Spleen (tissue), 7 donors: ENCODE measurements around the gene AGPAT4.

Experiments
- POLR2A ChIP-seq, 3 donors: fragments of 450-650 bp; IDR thresholded peaks; one replicate each; pipeline ENCODE4 v1.5.1; 2017; ENCODE audit warnings: antibody characterized with exemption in 3 of 3, mild to moderate bottlenecking in 1 of 3
- POLR2AphosphoS5 ChIP-seq, 3 donors: sonication (generic); formaldehyde crosslinking; IDR thresholded peaks; one replicate each; pipeline ENCODE4 v1.5.1; 2017; ENCODE audit warnings: antibody characterized with exemption in 3 of 3
- TF ChIP-seq, protein P1 (sequence below), 11 experiments: fragments of 200-600 bp in 7 of 11; fragments of 450-650 bp in 4 of 11; sonication (generic) in 4 of 11; IDR thresholded peaks in 8 of 11; conservative IDR thresholded peaks in 3 of 11; 1 replicate in 7 of 11; 2 replicates in 4 of 11; pipeline versions ENCODE4 v1.4.0 to v1.8.0; 2016 to 2021; ENCODE audit warnings: antibody characterized with exemption in 11 of 11, inconsistent platforms in 4 of 11, mild to moderate bottlenecking in 1 of 11
- donor health status: DM: no; HTN: no; CAD: no; lungs with moderate emphysema.
- donor health status: DM: no; HTN: no; CAD: no.
- donor health status: DM: no; HTN: no; CAD: no.

DNA sequence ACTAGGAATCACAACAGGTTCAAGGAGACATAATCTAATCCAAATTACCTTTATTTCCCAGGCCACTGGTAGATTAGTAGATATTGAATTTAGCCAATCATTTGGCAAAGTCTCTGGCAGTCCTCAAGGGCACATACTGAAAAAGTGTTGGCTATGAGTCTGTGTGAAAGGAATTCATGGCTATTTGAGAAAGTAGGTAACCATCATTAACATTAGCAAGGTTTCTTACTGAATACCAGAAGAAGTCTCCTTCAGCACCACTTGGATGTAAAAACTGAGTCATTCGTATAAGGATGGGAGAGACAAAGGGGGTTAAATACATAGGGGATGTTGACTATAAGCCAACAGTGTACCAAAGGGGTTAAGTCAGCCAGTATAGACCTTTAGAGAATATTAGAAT is 36.7 kb downstream of the AGPAT4 start:
- TF ChIP-seq, protein P1, sequence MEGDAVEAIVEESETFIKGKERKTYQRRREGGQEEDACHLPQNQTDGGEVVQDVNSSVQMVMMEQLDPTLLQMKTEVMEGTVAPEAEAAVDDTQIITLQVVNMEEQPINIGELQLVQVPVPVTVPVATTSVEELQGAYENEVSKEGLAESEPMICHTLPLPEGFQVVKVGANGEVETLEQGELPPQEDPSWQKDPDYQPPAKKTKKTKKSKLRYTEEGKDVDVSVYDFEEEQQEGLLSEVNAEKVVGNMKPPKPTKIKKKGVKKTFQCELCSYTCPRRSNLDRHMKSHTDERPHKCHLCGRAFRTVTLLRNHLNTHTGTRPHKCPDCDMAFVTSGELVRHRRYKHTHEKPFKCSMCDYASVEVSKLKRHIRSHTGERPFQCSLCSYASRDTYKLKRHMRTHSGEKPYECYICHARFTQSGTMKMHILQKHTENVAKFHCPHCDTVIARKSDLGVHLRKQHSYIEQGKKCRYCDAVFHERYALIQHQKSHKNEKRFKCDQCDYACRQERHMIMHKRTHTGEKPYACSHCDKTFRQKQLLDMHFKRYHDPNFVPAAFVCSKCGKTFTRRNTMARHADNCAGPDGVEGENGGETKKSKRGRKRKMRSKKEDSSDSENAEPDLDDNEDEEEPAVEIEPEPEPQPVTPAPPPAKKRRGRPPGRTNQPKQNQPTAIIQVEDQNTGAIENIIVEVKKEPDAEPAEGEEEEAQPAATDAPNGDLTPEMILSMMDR (IDR thresholded peaks at IDR 0.05 in 8 of 11, conservative IDR thresholded peaks at IDR 0.05 in 3 of 11): no peak
- TF ChIP-seq POLR2AphosphoS5 (IDR thresholded peaks at IDR 0.05) (no peak), POLR2A (IDR thresholded peaks at IDR 0.05) (no peak)
